GM10266 (cell line): ENCODE data around the gene PELI2.

Experiments
- DNase-seq: peaks from one replicate; pipeline ENCODE4 v3.0.0; 2012; ENCODE audit errors: extremely low spot score
- TF ChIP-seq, protein P1 (sequence below): IDR thresholded peaks from 2 replicates; pipeline ENCODE4 v1.5.1; 2012; ENCODE audit warnings: mild to moderate bottlenecking, low read depth; ENCODE audit not compliant: control insufficient read depth, insufficient read depth; ENCODE audit errors: missing control alignments

The PELI2 gene

DNA sequence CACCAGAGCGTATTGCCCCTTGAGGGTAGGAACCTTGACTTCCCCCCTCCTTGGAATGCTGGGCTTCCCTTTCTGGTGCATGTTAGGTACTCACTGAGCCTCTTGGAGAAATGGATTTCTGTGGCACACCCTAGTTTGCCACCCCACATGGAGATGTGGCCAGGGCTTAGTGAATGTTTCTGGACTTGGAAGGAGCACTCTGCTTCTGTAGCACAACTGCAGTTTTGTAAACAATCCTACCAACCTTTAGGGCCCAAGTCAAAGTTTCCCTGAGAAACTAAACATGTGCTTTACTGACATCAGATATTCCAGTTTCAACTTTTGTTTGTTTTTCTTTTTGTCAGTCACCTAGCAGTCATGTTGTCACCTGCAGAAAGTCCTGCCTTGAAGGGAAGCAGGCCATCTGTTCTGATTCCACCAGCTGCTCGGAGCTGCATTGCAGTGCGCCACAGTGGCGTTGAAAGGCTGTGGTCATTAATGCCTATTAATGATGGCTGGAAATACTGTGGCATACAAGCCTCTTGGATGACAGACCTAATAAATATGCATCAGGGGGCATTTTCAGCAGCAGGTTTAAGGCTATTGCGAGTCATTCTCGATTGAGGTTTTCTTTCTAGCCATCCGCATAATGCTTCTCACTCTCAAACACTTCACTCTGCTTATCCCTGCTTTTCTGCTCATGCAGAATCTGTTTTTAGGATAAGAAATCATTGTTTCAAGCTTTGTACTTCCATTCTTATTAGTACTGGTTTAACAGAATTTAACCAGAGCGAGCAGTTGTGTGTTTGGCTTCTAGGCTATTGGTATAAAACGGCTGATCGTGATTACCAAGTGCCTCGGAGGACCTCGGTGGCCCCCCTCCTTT, 7.8 kb downstream of the PELI2 start:
- no peak for DNase-seq
- TF ChIP-seq, protein P1, sequence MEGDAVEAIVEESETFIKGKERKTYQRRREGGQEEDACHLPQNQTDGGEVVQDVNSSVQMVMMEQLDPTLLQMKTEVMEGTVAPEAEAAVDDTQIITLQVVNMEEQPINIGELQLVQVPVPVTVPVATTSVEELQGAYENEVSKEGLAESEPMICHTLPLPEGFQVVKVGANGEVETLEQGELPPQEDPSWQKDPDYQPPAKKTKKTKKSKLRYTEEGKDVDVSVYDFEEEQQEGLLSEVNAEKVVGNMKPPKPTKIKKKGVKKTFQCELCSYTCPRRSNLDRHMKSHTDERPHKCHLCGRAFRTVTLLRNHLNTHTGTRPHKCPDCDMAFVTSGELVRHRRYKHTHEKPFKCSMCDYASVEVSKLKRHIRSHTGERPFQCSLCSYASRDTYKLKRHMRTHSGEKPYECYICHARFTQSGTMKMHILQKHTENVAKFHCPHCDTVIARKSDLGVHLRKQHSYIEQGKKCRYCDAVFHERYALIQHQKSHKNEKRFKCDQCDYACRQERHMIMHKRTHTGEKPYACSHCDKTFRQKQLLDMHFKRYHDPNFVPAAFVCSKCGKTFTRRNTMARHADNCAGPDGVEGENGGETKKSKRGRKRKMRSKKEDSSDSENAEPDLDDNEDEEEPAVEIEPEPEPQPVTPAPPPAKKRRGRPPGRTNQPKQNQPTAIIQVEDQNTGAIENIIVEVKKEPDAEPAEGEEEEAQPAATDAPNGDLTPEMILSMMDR: no peak

DNA sequence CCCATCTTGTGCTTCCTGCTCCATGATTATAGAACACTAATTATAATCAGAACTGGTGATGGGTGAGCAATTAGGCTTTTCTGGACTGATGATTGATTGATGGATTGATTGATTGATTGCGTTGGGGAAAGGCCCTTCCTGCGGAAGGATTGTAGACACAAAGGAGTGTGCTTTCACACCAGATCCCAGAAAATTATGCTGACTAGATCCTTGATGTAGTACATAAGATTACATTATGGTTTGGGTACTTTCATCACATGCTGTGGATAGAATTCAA, 8.4 kb downstream of the PELI2 start:
- no peak for DNase-seq
- TF ChIP-seq, protein P1: no peak

DNA sequence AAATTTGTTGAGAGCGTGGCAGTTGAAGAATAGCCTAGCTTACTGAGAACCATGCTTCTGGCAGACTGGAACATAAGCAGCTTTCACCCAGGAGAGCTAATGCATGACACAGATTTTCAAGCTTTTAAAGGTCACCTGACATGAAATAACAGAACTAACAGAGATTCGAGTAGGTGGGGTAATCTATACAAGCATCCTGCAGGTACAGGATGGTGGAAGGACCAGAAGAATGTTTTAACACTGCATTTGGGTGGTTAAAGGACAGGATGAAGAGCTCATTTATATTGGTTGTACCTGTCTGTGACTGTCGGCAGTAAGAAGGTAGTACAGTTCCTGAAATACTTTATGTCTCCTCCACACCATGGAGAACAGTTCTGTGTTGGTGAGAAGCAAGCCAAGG, 8.9 kb downstream of the PELI2 start:
- TF ChIP-seq, protein P1: no peak
- no peak for DNase-seq

DNA sequence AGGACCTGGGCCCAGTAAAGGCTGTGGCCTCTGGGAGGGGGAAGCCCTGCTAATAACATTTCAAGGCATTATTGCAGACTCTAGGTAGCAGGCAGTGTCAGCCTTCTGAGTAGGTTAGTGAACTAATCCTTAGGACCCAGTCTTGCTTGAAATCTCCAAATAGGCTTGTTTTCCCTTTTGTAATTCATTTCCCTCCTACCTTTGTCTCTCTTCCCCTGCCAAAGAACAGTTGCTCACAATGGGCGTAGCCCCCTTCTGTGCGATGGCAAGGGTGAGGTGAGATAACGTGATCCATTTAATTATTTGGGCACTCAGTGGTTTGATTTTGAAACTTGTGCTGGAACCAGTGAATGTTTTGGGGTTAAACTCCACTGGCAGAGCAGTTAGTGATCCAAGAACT, 10.9 kb downstream of the PELI2 start:
- no peak for DNase-seq
- TF ChIP-seq, protein P1: no peak

DNA sequence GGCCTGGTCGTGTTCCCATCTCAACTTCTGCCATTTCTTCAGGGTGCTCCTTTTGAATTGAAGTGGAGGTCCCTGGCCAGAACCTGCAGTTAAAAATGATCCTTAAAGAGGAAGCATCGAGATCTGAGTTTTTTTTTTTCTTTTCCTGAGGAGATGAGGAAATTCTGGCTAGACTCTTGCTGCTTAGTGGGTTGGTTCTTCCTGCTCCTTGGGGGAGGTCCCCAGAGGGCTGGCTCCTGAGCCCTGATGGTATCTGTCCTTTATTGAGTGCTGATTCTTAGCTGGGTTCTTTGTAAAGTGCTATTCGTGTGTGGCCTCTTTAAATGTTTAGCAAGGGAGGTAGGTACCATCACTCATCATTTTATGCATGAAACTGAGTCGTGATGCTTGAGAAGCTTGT, 11.7 kb downstream of the PELI2 start:
- no peak for DNase-seq
- TF ChIP-seq, protein P1: no peak

DNA sequence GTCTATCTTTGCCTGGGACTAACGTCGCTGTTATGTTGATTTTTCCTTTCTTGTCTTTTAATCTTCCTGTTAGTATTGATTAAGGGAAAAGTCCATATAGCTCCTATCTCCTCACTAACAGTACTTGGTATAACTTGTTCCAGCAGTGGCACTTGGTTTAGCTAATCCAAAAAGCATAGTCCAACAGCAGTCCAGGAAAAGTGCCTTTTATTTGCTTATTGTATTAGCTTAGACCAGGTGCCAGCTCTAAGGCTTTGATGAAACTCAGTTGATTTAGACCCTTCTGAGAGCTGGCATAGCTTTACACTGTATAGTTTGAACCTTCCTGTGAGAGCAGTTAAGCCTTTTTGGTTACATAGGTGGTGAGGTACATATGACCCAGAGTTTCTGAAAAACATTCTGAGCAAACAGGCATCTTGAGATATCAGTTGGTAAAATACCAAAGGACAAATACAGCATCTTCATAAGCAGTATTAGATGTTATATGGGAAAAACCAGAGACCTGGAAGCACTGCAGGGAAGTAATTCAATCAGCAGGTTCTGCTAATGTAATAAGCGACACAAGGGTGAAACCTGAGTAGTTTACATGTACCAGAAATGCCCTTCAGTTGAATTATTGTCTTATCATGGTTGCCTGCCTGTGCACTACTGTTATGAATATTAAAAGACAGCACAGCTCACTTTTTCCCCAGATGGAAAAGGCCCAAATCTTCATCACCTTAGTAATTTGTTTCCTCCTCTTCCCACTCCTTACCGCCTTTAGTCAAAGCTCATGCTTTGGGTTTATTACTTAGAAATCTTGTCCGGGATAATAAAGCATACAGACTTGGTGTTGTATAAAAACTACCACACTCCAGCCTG, 13.0 kb downstream of the PELI2 start:
- TF ChIP-seq, protein P1: no peak
- DNase-seq: no peak
